ENCODE results near the gene REG3G.

DNA sequence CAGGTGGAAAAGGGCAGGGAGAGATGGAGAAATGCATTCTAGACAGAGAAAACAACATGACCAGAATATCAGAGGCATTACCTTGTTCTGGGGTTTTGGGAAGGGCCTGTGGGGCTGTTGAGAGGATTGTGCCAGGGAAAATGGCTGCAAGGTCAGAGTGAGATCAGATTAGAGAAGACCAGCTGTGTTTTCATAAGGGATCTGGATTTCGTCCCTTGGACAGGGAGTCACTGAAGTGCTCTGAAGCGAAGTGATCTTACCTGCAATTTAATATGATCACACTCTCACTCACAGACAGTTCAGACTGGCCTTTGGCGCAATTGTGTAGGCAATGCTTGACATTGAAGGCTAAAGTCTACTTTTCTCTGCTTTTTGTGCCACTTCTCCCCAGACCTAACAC is 20.3 kb upstream of the REG3G start:
- TF ChIP-seq, protein P1, sequence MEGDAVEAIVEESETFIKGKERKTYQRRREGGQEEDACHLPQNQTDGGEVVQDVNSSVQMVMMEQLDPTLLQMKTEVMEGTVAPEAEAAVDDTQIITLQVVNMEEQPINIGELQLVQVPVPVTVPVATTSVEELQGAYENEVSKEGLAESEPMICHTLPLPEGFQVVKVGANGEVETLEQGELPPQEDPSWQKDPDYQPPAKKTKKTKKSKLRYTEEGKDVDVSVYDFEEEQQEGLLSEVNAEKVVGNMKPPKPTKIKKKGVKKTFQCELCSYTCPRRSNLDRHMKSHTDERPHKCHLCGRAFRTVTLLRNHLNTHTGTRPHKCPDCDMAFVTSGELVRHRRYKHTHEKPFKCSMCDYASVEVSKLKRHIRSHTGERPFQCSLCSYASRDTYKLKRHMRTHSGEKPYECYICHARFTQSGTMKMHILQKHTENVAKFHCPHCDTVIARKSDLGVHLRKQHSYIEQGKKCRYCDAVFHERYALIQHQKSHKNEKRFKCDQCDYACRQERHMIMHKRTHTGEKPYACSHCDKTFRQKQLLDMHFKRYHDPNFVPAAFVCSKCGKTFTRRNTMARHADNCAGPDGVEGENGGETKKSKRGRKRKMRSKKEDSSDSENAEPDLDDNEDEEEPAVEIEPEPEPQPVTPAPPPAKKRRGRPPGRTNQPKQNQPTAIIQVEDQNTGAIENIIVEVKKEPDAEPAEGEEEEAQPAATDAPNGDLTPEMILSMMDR (IDR thresholded peaks at IDR 0.05; ENCODE audit: poor library complexity, severe bottlenecking) = no peak
- TF ChIP-seq EZH2 (IDR thresholded peaks at IDR 0.05; ENCODE audit: borderline replicate concordance, insufficient read depth, low read length, poor library complexity, severe bottlenecking) (no peak), RAD21 (conservative IDR thresholded peaks at IDR 0.05) (no peak), TAF1 (IDR thresholded peaks at IDR 0.05; ENCODE audit: low read depth) (no peak), EP300 (conservative IDR thresholded peaks at IDR 0.05; ENCODE audit: poor library complexity, severe bottlenecking) (no peak), POLR2AphosphoS5 (IDR thresholded peaks at IDR 0.05) (no peak)
- TF ChIP-seq, protein P2, sequence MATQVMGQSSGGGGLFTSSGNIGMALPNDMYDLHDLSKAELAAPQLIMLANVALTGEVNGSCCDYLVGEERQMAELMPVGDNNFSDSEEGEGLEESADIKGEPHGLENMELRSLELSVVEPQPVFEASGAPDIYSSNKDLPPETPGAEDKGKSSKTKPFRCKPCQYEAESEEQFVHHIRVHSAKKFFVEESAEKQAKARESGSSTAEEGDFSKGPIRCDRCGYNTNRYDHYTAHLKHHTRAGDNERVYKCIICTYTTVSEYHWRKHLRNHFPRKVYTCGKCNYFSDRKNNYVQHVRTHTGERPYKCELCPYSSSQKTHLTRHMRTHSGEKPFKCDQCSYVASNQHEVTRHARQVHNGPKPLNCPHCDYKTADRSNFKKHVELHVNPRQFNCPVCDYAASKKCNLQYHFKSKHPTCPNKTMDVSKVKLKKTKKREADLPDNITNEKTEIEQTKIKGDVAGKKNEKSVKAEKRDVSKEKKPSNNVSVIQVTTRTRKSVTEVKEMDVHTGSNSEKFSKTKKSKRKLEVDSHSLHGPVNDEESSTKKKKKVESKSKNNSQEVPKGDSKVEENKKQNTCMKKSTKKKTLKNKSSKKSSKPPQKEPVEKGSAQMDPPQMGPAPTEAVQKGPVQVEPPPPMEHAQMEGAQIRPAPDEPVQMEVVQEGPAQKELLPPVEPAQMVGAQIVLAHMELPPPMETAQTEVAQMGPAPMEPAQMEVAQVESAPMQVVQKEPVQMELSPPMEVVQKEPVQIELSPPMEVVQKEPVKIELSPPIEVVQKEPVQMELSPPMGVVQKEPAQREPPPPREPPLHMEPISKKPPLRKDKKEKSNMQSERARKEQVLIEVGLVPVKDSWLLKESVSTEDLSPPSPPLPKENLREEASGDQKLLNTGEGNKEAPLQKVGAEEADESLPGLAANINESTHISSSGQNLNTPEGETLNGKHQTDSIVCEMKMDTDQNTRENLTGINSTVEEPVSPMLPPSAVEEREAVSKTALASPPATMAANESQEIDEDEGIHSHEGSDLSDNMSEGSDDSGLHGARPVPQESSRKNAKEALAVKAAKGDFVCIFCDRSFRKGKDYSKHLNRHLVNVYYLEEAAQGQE (IDR thresholded peaks at IDR 0.05; ENCODE audit: borderline replicate concordance) = no peak
